Measurements from ENCODE around the gene DENND1A. TPM values are rescaled to one million over a fixed set of nuclear protein-coding genes. Genes with fewer than 3 reads are reported as not detected.

DENND1A gene
- total and polyA plus RNA-seq, 4 donors = 7.9 to 22.0 (median 13.9) TPM

GRCh38 chr9:123787416-123787815 lies 142.5 kb downstream of the DENND1A start:
- Histone ChIP-seq H3K9me3 (ENCODE audit: control insufficient read depth in 4 of 4, low read length in 3 of 4) (no peaks in the 10 kb centered on the region), H3K9ac (ENCODE audit: low read depth in 1 of 2, low read length in 2 of 2) (no peak overlapping the region), H3K4me1 (ENCODE audit: control insufficient read depth in 4 of 4, insufficient read depth in 4 of 4, low read length in 3 of 4) (peaks cover 0 to 2% (median under 1%) of the 10 kb centered on the region in 4 donors), H3K27ac (ENCODE audit: low read depth in 1 of 2, low read length in 2 of 2) (no peak overlapping the region), H3K27me3 (ENCODE audit: control insufficient read depth in 4 of 4, insufficient read depth in 4 of 4, low read length in 3 of 4) (no peaks in the 10 kb centered on the region), H3K36me3 (ENCODE audit: control insufficient read depth in 4 of 4, insufficient read depth in 3 of 4, low read depth in 1 of 4, low read length in 3 of 4) (no peaks in the 10 kb centered on the region), H3K4me3 (ENCODE audit: low read depth in 1 of 3, low read length in 3 of 3) (no peak overlapping the region)
- TF ChIP-seq HNF4G (IDR thresholded peaks at IDR 0.05) (no peak), TAF1 (conservative IDR thresholded peaks at IDR 0.05) (no peak), RXRA (IDR thresholded peaks at IDR 0.05) (no peak), YY1 (IDR thresholded peaks at IDR 0.05) (no peak), ZBTB33 (IDR thresholded peaks at IDR 0.05) (no peak), SP1 (IDR thresholded peaks at IDR 0.05) (no peak), JUND (IDR thresholded peaks at IDR 0.05) (no peak)
- 92% methylated on average over 1 of the region's 1 CpG for WGBS
- no peak for DNase-seq (ENCODE audit: low spot score)

GRCh38 chr9:123784518-123784917 lies 145.4 kb downstream of the DENND1A start:
- TF ChIP-seq RXRA (IDR thresholded peaks at IDR 0.05) (no peak), JUND (IDR thresholded peaks at IDR 0.05) (no peak), FOXA2 (IDR thresholded peaks at IDR 0.05) (no peak), REST (IDR thresholded peaks at IDR 0.05) (no peak), CTCF (IDR thresholded peaks at IDR 0.05; ENCODE audit: low read depth, low read length, missing input control) (no peak), ZBTB33 (IDR thresholded peaks at IDR 0.05) (no peak), NR2F2 (IDR thresholded peaks at IDR 0.05) (no peak), MAX (IDR thresholded peaks at IDR 0.05) (no peak), YY1 (IDR thresholded peaks at IDR 0.05) (no peak), ATF3 (IDR thresholded peaks at IDR 0.05) (no peak), TAF1 (conservative IDR thresholded peaks at IDR 0.05) (no peak), RAD21 (IDR thresholded peaks at IDR 0.05) (no peak), SP1 (IDR thresholded peaks at IDR 0.05) (no peak), FOXA1 (IDR thresholded peaks at IDR 0.05) (no peak), EGR1 (IDR thresholded peaks at IDR 0.05; ENCODE audit: low read depth in 2 of 2) (no peak)
- Histone ChIP-seq H3K36me3 (ENCODE audit: control insufficient read depth in 4 of 4, insufficient read depth in 3 of 4, low read depth in 1 of 4, low read length in 3 of 4) (no peaks in the 10 kb centered on the region), H3K27me3 (ENCODE audit: control insufficient read depth in 4 of 4, insufficient read depth in 4 of 4, low read length in 3 of 4) (no peaks in the 10 kb centered on the region), H3K27ac (ENCODE audit: low read depth in 1 of 2, low read length in 2 of 2) (no peak overlapping the region), H3K9me3 (ENCODE audit: control insufficient read depth in 4 of 4, low read length in 3 of 4) (no peaks in the 10 kb centered on the region), H3K9ac (ENCODE audit: low read depth in 1 of 2, low read length in 2 of 2) (no peak overlapping the region), H3K4me1 (ENCODE audit: control insufficient read depth in 4 of 4, insufficient read depth in 4 of 4, low read length in 3 of 4) (no peaks in the 10 kb centered on the region), H3K4me3 (ENCODE audit: low read depth in 1 of 3, low read length in 3 of 3) (no peak overlapping the region)
- WGBS = 99% methylated on average over 1 of the region's 1 CpG
- no peak for DNase-seq (ENCODE audit: low spot score)
